Esophagus muscularis mucosa (tissue), 4 donors: Measurements from ENCODE around the gene DOCK2. TPM values are rescaled to one million over a fixed set of nuclear protein-coding genes. Genes with fewer than 3 reads are reported as not detected.

ENCODE experiments used
- DNase-seq: peaks from one replicate; pipeline ENCODE4 v3.0.0-alpha.2; 2017; ENCODE audit errors: extremely low spot score
- H3K27ac ChIP-seq, 4 donors: fragments of 200-600 bp; sonication (generic); replicated peaks in 1 of 4; 1 replicate in 3 of 4; 2 replicates in 1 of 4; pipeline ENCODE4 v1.5.1; 2016 to 2019; ENCODE audit warnings: mild to moderate bottlenecking in 1 of 4
- H3K27me3 ChIP-seq, 4 donors: fragments of 200-600 bp; sonication (generic); one replicate each; pipeline versions ENCODE4 v1.5.1 to v1.6.0; 2016 to 2019
- H3K36me3 ChIP-seq, 4 donors: fragments of 200-600 bp; sonication (generic); one replicate each; pipeline ENCODE4 v1.5.1; 2016 to 2019
- H3K4me1 ChIP-seq, 4 donors: fragments of 200-600 bp; sonication (generic); one replicate each; pipeline ENCODE4 v1.5.1; 2016 to 2019
- H3K4me3 ChIP-seq, 4 donors: fragments of 200-600 bp; sonication (generic); 1 replicate in 2 of 4; 2 replicates in 2 of 4; pipeline ENCODE4 v1.5.1; 2016 to 2019; ENCODE audit warnings: mild to moderate bottlenecking in 4 of 4, moderate library complexity in 1 of 4
- H3K9me3 ChIP-seq, 4 donors: fragments of 200-600 bp; sonication (generic); 1 replicate in 3 of 4; 2 replicates in 1 of 4; pipeline ENCODE4 v1.5.1; 2016 to 2019
- CTCF ChIP-seq, 3 experiments: fragments of 200-600 bp in 2 of 3; fragments of 450-650 bp in 1 of 3; sonication (generic) in 2 of 3; IDR thresholded peaks; one replicate each; pipeline ENCODE4 v1.5.1; 2017 to 2019; ENCODE audit warnings: antibody characterized with exemption in 3 of 3, mild to moderate bottlenecking in 2 of 3, moderate library complexity in 1 of 3
- EP300 ChIP-seq: sonication (generic); formaldehyde crosslinking; IDR thresholded peaks from one replicate; pipeline ENCODE4 v1.6.1; 2017; ENCODE audit warnings: antibody characterized with exemption
- POLR2A ChIP-seq: fragments of 450-650 bp; IDR thresholded peaks from one replicate; pipeline ENCODE4 v1.6.1; 2017; ENCODE audit warnings: antibody characterized with exemption, moderate library complexity, mild to moderate bottlenecking, low read depth
- POLR2AphosphoS5 ChIP-seq, 2 donors: sonication (generic); formaldehyde crosslinking; IDR thresholded peaks; one replicate each; pipeline ENCODE4 v1.6.1; 2017; ENCODE audit warnings: antibody characterized with exemption in 2 of 2
- WGBS: methylation state at CpG from one replicate; pipeline ENCODE4 v1.1.5; 2018; 5-methylcytosine and 5-hydroxymethylcytosine counted together
- intact Hi-C: fragments of 100-400 bp; cut with DNase I; formaldehyde crosslinking; loops from one replicate; pipeline ENCODE4 v1.15.1; 2023
- total RNA-seq, 4 donors: library from RNA; depleted of rRNA; stranded (reverse); fragments of >200 nt; gene quantifications; one replicate each; pipeline versions ENCODE4 v1.1.0 to v1.2.1, GENCODE V29; 2016

DOCK2 gene
- total RNA-seq, 4 donors from 2014 or later = 9.2 to 18.3 (median 13.7) TPM

GRCh38 chr5:170114271-170114670, 477.2 kb downstream of the DOCK2 start:
- Histone ChIP-seq H3K4me1 (no peaks in the 10 kb centered on the region), H3K27me3 (no peaks in the 10 kb centered on the region), H3K4me3 (no peak overlapping the region), H3K9me3 (peaks cover 0 to 4% (median 0%) of the 10 kb centered on the region in 4 donors), H3K27ac (no peak overlapping the region), H3K36me3 (no peaks in the 10 kb centered on the region)
- TF ChIP-seq CTCF (IDR thresholded peaks at IDR 0.05) = no peak
- TF ChIP-seq POLR2A = no peak
- TF ChIP-seq EP300 = no peak
- TF ChIP-seq POLR2AphosphoS5 (IDR thresholded peaks at IDR 0.05) = no peak
- intact Hi-C loops = no loop called here
- peak; percentile 75 for DNase-seq
- WGBS = 90% methylated on average over 5 of the region's 7 CpGs

- intact Hi-C loops = no loop called here
- peak; percentile 85 for DNase-seq
- H3K9me3 ChIP-seq = peaks cover 0 to 4% (median 0%) of the 10 kb centered on the region in 4 donors
- H3K4me3 ChIP-seq = no peak overlapping the region
- H3K4me1 ChIP-seq = no peaks in the 10 kb centered on the region
- H3K36me3 ChIP-seq = no peaks in the 10 kb centered on the region
- H3K27me3 ChIP-seq = no peaks in the 10 kb centered on the region
- 96% methylated on average over 2 of the region's 2 CpGs for WGBS
- TF ChIP-seq CTCF (IDR thresholded peaks at IDR 0.05) = no peak
- no peak for TF ChIP-seq EP300
- no peak for TF ChIP-seq POLR2AphosphoS5 (IDR thresholded peaks at IDR 0.05)
- TF ChIP-seq POLR2A = no peak
- H3K27ac ChIP-seq = no peak overlapping the region
Observed at GRCh38 chr5:170115925-170116324, 478.9 kb downstream of the DOCK2 start.

- Histone ChIP-seq H3K27me3 (no peaks in the 10 kb centered on the region), H3K4me1 (no peaks in the 10 kb centered on the region), H3K9me3 (peaks cover 0 to 4% (median 0%) of the 10 kb centered on the region in 4 donors), H3K36me3 (no peaks in the 10 kb centered on the region), H3K27ac (no peak overlapping the region), H3K4me3 (no peak overlapping the region)
- TF ChIP-seq POLR2A (no peak), POLR2AphosphoS5 (IDR thresholded peaks at IDR 0.05) (no peak), EP300 (no peak), CTCF (IDR thresholded peaks at IDR 0.05) (no peak)
- intact Hi-C loops = no loop called here
- no peak for DNase-seq
- WGBS = 91% methylated on average over 2 of the region's 2 CpGs
Observed at GRCh38 chr5:170117736-170118135, 480.7 kb downstream of the DOCK2 start.

- intact Hi-C loops = no loop called here
- no peak for DNase-seq
- Histone ChIP-seq H3K27ac (no peak overlapping the region), H3K4me1 (peaks cover 0 to 5% (median 0%) of the 10 kb centered on the region in 4 donors), H3K27me3 (no peaks in the 10 kb centered on the region), H3K9me3 (peaks cover 0 to 4% (median under 1%) of the 10 kb centered on the region in 4 donors), H3K4me3 (no peak overlapping the region), H3K36me3 (no peaks in the 10 kb centered on the region)
- 82% methylated on average over 2 of the region's 2 CpGs for WGBS
- no peak for TF ChIP-seq POLR2A
- TF ChIP-seq EP300 = no peak
- no peak for TF ChIP-seq POLR2AphosphoS5 (IDR thresholded peaks at IDR 0.05)
- TF ChIP-seq CTCF (IDR thresholded peaks at IDR 0.05) = no peak
Observed at GRCh38 chr5:170120576-170120975, 483.5 kb downstream of the DOCK2 start.

DNA sequence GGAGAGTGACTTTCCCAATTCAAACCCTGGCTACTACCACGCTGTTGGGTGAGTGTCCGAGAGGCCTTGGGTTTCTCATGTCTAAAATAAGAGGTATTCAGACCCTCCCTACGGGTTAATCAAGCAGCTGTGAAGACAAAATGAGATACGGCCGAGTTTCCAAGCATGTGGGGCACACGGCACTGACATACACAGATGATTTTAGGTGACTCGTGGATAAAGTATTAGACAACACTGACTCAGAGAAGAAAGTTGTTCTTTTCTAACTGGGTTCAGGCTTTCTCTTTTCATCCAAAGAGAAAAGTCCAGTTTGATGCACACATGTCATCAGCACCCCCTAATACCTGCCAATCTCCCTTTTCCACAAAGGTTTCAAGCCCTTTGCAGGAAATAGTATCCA, 484.2 kb downstream of the DOCK2 start:
- intact Hi-C loops = no loop called here

More for the DNA sequence above, 484.2 kb downstream of the DOCK2 start:
- TF ChIP-seq POLR2AphosphoS5 (IDR thresholded peaks at IDR 0.05) = no peak
- TF ChIP-seq CTCF (IDR thresholded peaks at IDR 0.05) = no peak
- no peak for TF ChIP-seq EP300
- no peak for TF ChIP-seq POLR2A
- no peaks in the 10 kb centered on the region for H3K36me3 ChIP-seq
- H3K4me1 ChIP-seq = peaks cover 0 to 5% (median 0%) of the 10 kb centered on the region in 4 donors
- H3K4me3 ChIP-seq = no peak overlapping the region
- peaks cover 0 to 8% (median 6%) of the 10 kb centered on the region in 4 donors for H3K9me3 ChIP-seq
- H3K27me3 ChIP-seq = no peaks in the 10 kb centered on the region
- no peak overlapping the region for H3K27ac ChIP-seq
- 76% methylated on average over 7 of the region's 7 CpGs for WGBS
- DNase-seq = no peak
